Kidney tubule cell (primary cell): ENCODE data around the gene G6PD.
"Not testable (repeated sequence)": the region's sequence is repeated elsewhere in the genome, so short reads cannot be mapped to it uniquely, and the experiment has no call there.

Experiments
- DNase-seq: peaks from one replicate; pipeline ENCODE4 v3.0.0-alpha.2; 2018; ENCODE audit warnings: low spot score

Gene G6PD

GRCh38 chrX:154546354-154547244, at the start of gene G6PD:
Gene G6PD (minus strand): TSS chrX:154546846. CDS start chrX:154546155, 691 bp downstream.
- DNase-seq: peak; percentile 71

- no peak for DNase-seq
These were observed 49.1 kb upstream of the G6PD start for GRCh38 chrX:154595559-154596249.

- no peak for DNase-seq
These were observed 47.8 kb upstream of the G6PD start for GRCh38 chrX:154594491-154594890.

- DNase-seq: no peak
These were observed 46.6 kb upstream of the G6PD start for GRCh38 chrX:154593201-154593600.

GRCh38 chrX:154592505-154592904, 45.9 kb upstream of the G6PD start:
- no peak for DNase-seq

GRCh38 chrX:154590415-154590814, 43.8 kb upstream of the G6PD start:
- not testable (repeated sequence) for DNase-seq

GRCh38 chrX:154584585-154585183, 38.0 kb upstream of the G6PD start, which contains the start of gene CTAG1A:
Gene CTAG1A (plus strand): TSS chrX:154585133. CDS start chrX:154585207, 74 bp downstream.
- DNase-seq: not testable (repeated sequence)

GRCh38 chrX:154582994-154583393, 36.3 kb upstream of the G6PD start:
- DNase-seq: not testable (repeated sequence)

GRCh38 chrX:154575076-154575475, 28.4 kb upstream of the G6PD start:
- not testable (repeated sequence) for DNase-seq

- DNase-seq: not testable (repeated sequence)
These were observed 26.4 kb upstream of the G6PD start for GRCh38 chrX:154573061-154573460.

GRCh38 chrX:154570361-154570760, 23.7 kb upstream of the G6PD start:
- not testable (repeated sequence) for DNase-seq

- DNase-seq: not testable (repeated sequence)
These were observed 15.6 kb upstream of the G6PD start for GRCh38 chrX:154562295-154562694.

- not testable (repeated sequence) for DNase-seq
These were observed 13.7 kb upstream of the G6PD start for GRCh38 chrX:154560326-154560725.

GRCh38 chrX:154558896-154559295, 12.2 kb upstream of the G6PD start:
- not testable (repeated sequence) for DNase-seq

- DNase-seq: not testable (repeated sequence)
These were observed 11.5 kb upstream of the G6PD start for GRCh38 chrX:154558060-154558690.

GRCh38 chrX:154552112-154552806, 5.6 kb upstream of the G6PD start:
- DNase-seq: not testable (repeated sequence)

- no peak for DNase-seq
These were observed 3.1 kb upstream of the G6PD start for GRCh38 chrX:154549766-154550165.

- no peak for DNase-seq
These were observed 1.3 kb upstream of the G6PD start for GRCh38 chrX:154548028-154548316.

- DNase-seq: peak; percentile 90
These were observed 790 bp upstream of the G6PD start, which contains the start of gene IKBKG for GRCh38 chrX:154547245-154548027. Gene IKBKG (plus strand): TSS chrX:154547620. CDS start chrX:154552003, 4,383 bp downstream.

- DNase-seq: no peak
These were observed 872 bp downstream of the G6PD start for GRCh38 chrX:154545673-154546274.
